IPS-20b (cell line): Measurements from ENCODE around the gene CFAP206.
"Not testable (repeated sequence)": the region's sequence is repeated elsewhere in the genome, so short reads cannot be mapped to it uniquely, and the experiment has no call there.

Source experiments
- H3K27ac ChIP-seq: one replicate; pipeline ENCODE4 v1.5.1; 2013; ENCODE audit warnings: low read length
- H3K27me3 ChIP-seq: 2 replicates; pipeline ENCODE4 v1.6.1; 2013; ENCODE audit warnings: mild to moderate bottlenecking, low read length, inconsistent platforms; ENCODE audit not compliant: insufficient read depth
- H3K36me3 ChIP-seq: 2 replicates; pipeline ENCODE4 v1.6.1; 2013; ENCODE audit warnings: low read depth, mild to moderate bottlenecking, inconsistent platforms, low read length, moderate library complexity; ENCODE audit not compliant: insufficient read depth
- H3K4me1 ChIP-seq: 2 replicates; pipeline ENCODE4 v1.6.1; 2013; ENCODE audit warnings: mild to moderate bottlenecking, control low read depth, inconsistent platforms, low read length, moderate library complexity; ENCODE audit not compliant: insufficient read depth
- H3K4me3 ChIP-seq: 2 replicates; pipeline ENCODE4 v1.5.1; 2013; ENCODE audit warnings: mild to moderate bottlenecking, low read length, inconsistent platforms
- H3K9ac ChIP-seq: 2 replicates; pipeline ENCODE4 v1.6.1; 2013; ENCODE audit warnings: low read depth, mild to moderate bottlenecking, inconsistent platforms, low read length, moderate library complexity
- H3K9me3 ChIP-seq: 2 replicates; pipeline ENCODE4 v1.6.1; 2013; ENCODE audit warnings: mild to moderate bottlenecking, low read depth, low read length, inconsistent platforms; ENCODE audit not compliant: insufficient read depth

CFAP206 gene

GRCh38 chr6:87487555-87487954 is 79.8 kb downstream of the CFAP206 start:
- Histone ChIP-seq H3K36me3 (no peaks in the 10 kb centered on the region), H3K4me3 (no peak overlapping the region), H3K27ac (no peak overlapping the region), H3K9ac (no peak overlapping the region), H3K27me3 (no peaks in the 10 kb centered on the region), H3K9me3 (0 out of 2 replicates have a peak, but pooled peaks cover 3% of the 10 kb centered on the region), H3K4me1 (0 out of 2 replicates have a peak, but pooled peaks cover 4% of the 10 kb centered on the region)

GRCh38 chr6:87489326-87489725 is 81.6 kb downstream of the CFAP206 start:
- not testable (repeated sequence) for H3K4me3 ChIP-seq, H3K4me1 ChIP-seq, H3K9me3 ChIP-seq, H3K27me3 ChIP-seq, H3K27ac ChIP-seq, H3K36me3 ChIP-seq, H3K9ac ChIP-seq

- H3K27me3 ChIP-seq, result no peaks in the 10 kb centered on the region
- H3K4me1 ChIP-seq, result no peaks in the 10 kb centered on the region
- no peaks in the 10 kb centered on the region for H3K36me3 ChIP-seq
- H3K27ac ChIP-seq, result no peak overlapping the region
- no peak overlapping the region for H3K9ac ChIP-seq
- no peak overlapping the region for H3K4me3 ChIP-seq
- H3K9me3 ChIP-seq, result no peaks in the 10 kb centered on the region
These were observed 87.1 kb downstream of the CFAP206 start for GRCh38 chr6:87494761-87495422.

GRCh38 chr6:87498048-87498447 is 90.3 kb downstream of the CFAP206 start:
- Histone ChIP-seq H3K9ac (no peak overlapping the region), H3K9me3 (no peaks in the 10 kb centered on the region), H3K36me3 (peaks cover 5% of the 10 kb centered on the region; the same call in 1 of the 2 replicates), H3K4me3 (no peak overlapping the region), H3K4me1 (no peaks in the 10 kb centered on the region), H3K27me3 (no peaks in the 10 kb centered on the region), H3K27ac (no peak overlapping the region)

- H3K4me3 ChIP-seq, result no peak overlapping the region
- no peaks in the 10 kb centered on the region for H3K9me3 ChIP-seq
These were observed 94.2 kb downstream of the CFAP206 start for GRCh38 chr6:87501809-87502572.

GRCh38 chr6:87504441-87504840 is 96.7 kb downstream of the CFAP206 start:
- H3K4me3 ChIP-seq, result no peak overlapping the region

More at GRCh38 chr6:87501809-87502572, 94.2 kb downstream of the CFAP206 start:
- no peaks in the 10 kb centered on the region for H3K27me3 ChIP-seq
- H3K4me1 ChIP-seq, result no peaks in the 10 kb centered on the region
- peaks cover 11% of the 10 kb centered on the region; the same call in 1 of the 2 replicates for H3K36me3 ChIP-seq
- H3K27ac ChIP-seq, result no peak overlapping the region
- H3K9ac ChIP-seq, result no peak overlapping the region

More at GRCh38 chr6:87504441-87504840, 96.7 kb downstream of the CFAP206 start:
- Histone ChIP-seq H3K4me1 (no peaks in the 10 kb centered on the region), H3K27me3 (no peaks in the 10 kb centered on the region), H3K9me3 (no peaks in the 10 kb centered on the region), H3K27ac (no peak overlapping the region), H3K9ac (no peak overlapping the region), H3K36me3 (peaks cover 32% of the 10 kb centered on the region)
